ENCODE results near the gene GNL1. TPM values are rescaled to one million over a fixed set of nuclear protein-coding genes. Genes with fewer than 3 reads are reported as not detected.

The GNL1 gene
- total RNA-seq, 1 experiment from 2014 or later, result 94.1 TPM

- TF ChIP-seq, protein P1, sequence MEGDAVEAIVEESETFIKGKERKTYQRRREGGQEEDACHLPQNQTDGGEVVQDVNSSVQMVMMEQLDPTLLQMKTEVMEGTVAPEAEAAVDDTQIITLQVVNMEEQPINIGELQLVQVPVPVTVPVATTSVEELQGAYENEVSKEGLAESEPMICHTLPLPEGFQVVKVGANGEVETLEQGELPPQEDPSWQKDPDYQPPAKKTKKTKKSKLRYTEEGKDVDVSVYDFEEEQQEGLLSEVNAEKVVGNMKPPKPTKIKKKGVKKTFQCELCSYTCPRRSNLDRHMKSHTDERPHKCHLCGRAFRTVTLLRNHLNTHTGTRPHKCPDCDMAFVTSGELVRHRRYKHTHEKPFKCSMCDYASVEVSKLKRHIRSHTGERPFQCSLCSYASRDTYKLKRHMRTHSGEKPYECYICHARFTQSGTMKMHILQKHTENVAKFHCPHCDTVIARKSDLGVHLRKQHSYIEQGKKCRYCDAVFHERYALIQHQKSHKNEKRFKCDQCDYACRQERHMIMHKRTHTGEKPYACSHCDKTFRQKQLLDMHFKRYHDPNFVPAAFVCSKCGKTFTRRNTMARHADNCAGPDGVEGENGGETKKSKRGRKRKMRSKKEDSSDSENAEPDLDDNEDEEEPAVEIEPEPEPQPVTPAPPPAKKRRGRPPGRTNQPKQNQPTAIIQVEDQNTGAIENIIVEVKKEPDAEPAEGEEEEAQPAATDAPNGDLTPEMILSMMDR (IDR thresholded peaks at IDR 0.05; ENCODE audit: insufficient read depth in 1 of 2, low read depth in 1 of 2, low read length in 1 of 2, severe bottlenecking in 1 of 2, unreplicated experiment in 1 of 2), result no peak
- peaks cover 30% of the 10 kb centered on the region for H3K4me1 Mint-ChIP-seq (ENCODE audit: low read depth, unreplicated experiment)
- H3K4me3 Mint-ChIP-seq (ENCODE audit: unreplicated experiment), result peak overlapping the region; percentile 86
- peaks cover 29% of the 10 kb centered on the region for H3K36me3 Mint-ChIP-seq (ENCODE audit: insufficient read depth, unreplicated experiment)
- no peaks in the 10 kb centered on the region for H3K27me3 Mint-ChIP-seq (ENCODE audit: insufficient read depth, unreplicated experiment)
- no peak for DNase-seq
- intact Hi-C loops (cut with micrococcal nuclease; ENCODE audit: unreplicated experiment), result loop anchor here (1.0 kb wide), 1 partner anchor 15 kb away; the partner anchor contains the start of gene GNL1
- peaks cover 15% of the 10 kb centered on the region; the same call in 1 of the 2 replicates for H3K4me1 ChIP-seq
- ChIA-PET CTCF (interaction anchor here (0.9 kb wide), 2 partner anchors 30 to 90 kb away, joined by 4 read pairs; no protein-coding TSS in a partner anchor), POLR2A (interaction anchor here (0.6 to 2.3 kb wide), 7 partner anchors 15 to 146 kb away, joined by 3 to 25 read pairs (median 4); partner anchors contain the start of genes C6orf136, GNL1, MDC1 and MRPS18B)
- H3K9me3 Mint-ChIP-seq (ENCODE audit: unreplicated experiment), result no peaks in the 10 kb centered on the region
- no peaks in the 10 kb centered on the region for H3K9me3 ChIP-seq
- H3K27ac Mint-ChIP-seq (ENCODE audit: unreplicated experiment), result peak overlapping the region; percentile 93
- H3K27me3 ChIP-seq (replicated peaks; ENCODE audit: control insufficient read depth, insufficient read depth, low read length), result no peaks in the 10 kb centered on the region
- no TSS peak for BruUV-seq (replicated peaks)
- H3K36me3 ChIP-seq (ENCODE audit: control insufficient read depth, insufficient read depth, low read length), result peaks cover 3% of the 10 kb centered on the region; the same call in 1 of the 2 replicates
- H3K4me3 ChIP-seq (ENCODE audit: low read depth, low read length), result peak overlapping the region; percentile 83
These were observed 15.4 kb upstream of the GNL1 start for GRCh38 chr6:30571762-30572082.

GRCh38 chr6:30571075-30571761 lies 14.9 kb upstream of the GNL1 start, which contains the start of gene ABCF1:
TSS of gene ABCF1 (plus strand) at chr6:30571442. CDS start at chr6:30571488, 46 bp downstream.
- Mint-ChIP-seq H3K27me3 (ENCODE audit: insufficient read depth, unreplicated experiment) (no peaks in the 10 kb centered on the region), H3K4me3 (ENCODE audit: unreplicated experiment) (peak within 1 kb of the TSS; percentile 86), H3K27ac (ENCODE audit: unreplicated experiment) (peak within 1 kb of the TSS; percentile 93), H3K36me3 (ENCODE audit: insufficient read depth, unreplicated experiment) (peaks cover 24% of the 10 kb centered on the region), H3K4me1 (ENCODE audit: low read depth, unreplicated experiment) (peaks cover 30% of the 10 kb centered on the region), H3K9me3 (ENCODE audit: unreplicated experiment) (no peaks in the 10 kb centered on the region)
- BruUV-seq (replicated peaks), result no TSS peak
- DNase-seq, result peak; percentile 96 to 99
- Histone ChIP-seq H3K36me3 (ENCODE audit: control insufficient read depth, insufficient read depth, low read length) (0 out of 2 replicates have a peak, but pooled peaks cover 1% of the 10 kb centered on the region), H3K4me1 (peaks cover 15% of the 10 kb centered on the region; the same call in 1 of the 2 replicates), H3K4me3 (ENCODE audit: low read depth, low read length) (peak within 1 kb of the TSS; percentile 83), H3K27me3 (replicated peaks; ENCODE audit: control insufficient read depth, insufficient read depth, low read length) (no peaks in the 10 kb centered on the region), H3K9me3 (no peaks in the 10 kb centered on the region)
- TF ChIP-seq, protein P1 (IDR thresholded peaks at IDR 0.05; ENCODE audit: insufficient read depth in 1 of 2, low read depth in 1 of 2, low read length in 1 of 2, severe bottlenecking in 1 of 2, unreplicated experiment in 1 of 2), result no peak
- POLR2A ChIA-PET, result interaction anchor here (0.6 to 2.3 kb wide), 8 partner anchors 14 to 146 kb away, joined by 3 to 25 read pairs (median 4); partner anchors contain the start of genes C6orf136, DHX16, GNL1 and MDC1
- intact Hi-C loops (cut with micrococcal nuclease; ENCODE audit: unreplicated experiment), result loop anchor here (1.0 kb wide), 1 partner anchor 15 kb away; the partner anchor contains the start of gene GNL1
- CTCF ChIA-PET, result interaction anchor here (0.9 to 1.6 kb wide), 3 partner anchors 20 to 89 kb away, joined by 4 read pairs; no protein-coding TSS in a partner anchor

DNA sequence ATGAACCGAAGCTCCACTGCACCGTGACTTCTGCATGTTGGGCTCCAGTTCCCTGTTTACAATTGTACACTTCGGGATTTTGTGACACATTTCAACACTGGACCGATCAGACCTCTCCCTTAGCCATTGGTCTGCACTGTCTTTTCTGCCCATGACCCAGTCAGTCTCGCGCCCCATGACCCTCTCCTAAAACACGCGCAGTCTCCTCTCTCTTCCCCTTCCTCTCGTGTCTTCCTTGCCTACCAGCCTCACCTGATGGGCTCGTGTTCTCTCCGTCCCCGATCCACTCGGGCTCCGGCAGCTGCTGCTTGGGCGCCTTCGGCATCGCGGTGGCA lies 14.4 kb upstream of the GNL1 start:
- Histone ChIP-seq H3K4me3 (ENCODE audit: low read depth, low read length) (peak overlapping the region; percentile 68), H3K4me1 (peaks cover 15% of the 10 kb centered on the region; the same call in 1 of the 2 replicates), H3K36me3 (ENCODE audit: control insufficient read depth, insufficient read depth, low read length) (0 out of 2 replicates have a peak, but pooled peaks cover 1% of the 10 kb centered on the region), H3K9me3 (no peaks in the 10 kb centered on the region), H3K27me3 (replicated peaks; ENCODE audit: control insufficient read depth, insufficient read depth, low read length) (no peaks in the 10 kb centered on the region)
- H3K4me1 Mint-ChIP-seq (ENCODE audit: low read depth, unreplicated experiment), result peaks cover 30% of the 10 kb centered on the region
- peak overlapping the region; percentile 93 for H3K27ac Mint-ChIP-seq (ENCODE audit: unreplicated experiment)
- TF ChIP-seq, protein P1 (IDR thresholded peaks at IDR 0.05; ENCODE audit: insufficient read depth in 1 of 2, low read depth in 1 of 2, low read length in 1 of 2, severe bottlenecking in 1 of 2, unreplicated experiment in 1 of 2), result no peak
- ChIA-PET POLR2A (interaction anchor here (0.7 to 2.3 kb wide), 7 partner anchors 14 to 147 kb away, joined by 3 to 25 read pairs (median 4); partner anchors contain the start of genes DHX16, GNL1, MDC1 and MRPS18B), CTCF (interaction anchor here (0.9 to 1.6 kb wide), 3 partner anchors 20 to 89 kb away, joined by 4 read pairs; no protein-coding TSS in a partner anchor)
- peaks cover 24% of the 10 kb centered on the region for H3K36me3 Mint-ChIP-seq (ENCODE audit: insufficient read depth, unreplicated experiment)
- H3K9me3 Mint-ChIP-seq (ENCODE audit: unreplicated experiment), result no peaks in the 10 kb centered on the region
- no peak for DNase-seq
- H3K4me3 Mint-ChIP-seq (ENCODE audit: unreplicated experiment), result peak overlapping the region; percentile 86
- TSS peak; percentile 82 for BruUV-seq (replicated peaks)
- no peaks in the 10 kb centered on the region for H3K27me3 Mint-ChIP-seq (ENCODE audit: insufficient read depth, unreplicated experiment)
- intact Hi-C loops (cut with micrococcal nuclease; ENCODE audit: unreplicated experiment), result loop anchor here (1.0 kb wide), 1 partner anchor 14 kb away; the partner anchor contains the start of gene GNL1
